ENCODE measurements around the gene PRKG1. TPM values are rescaled to one million over a fixed set of nuclear protein-coding genes. Genes with fewer than 3 reads are reported as not detected.

Gene PRKG1
- total RNA-seq, 5 donors from 2014 or later (not counting 1 experiment from before 2014, with no cell fraction given) = 0.03 to 0.26 (median 0.19) TPM; not detected in 1

DNA sequence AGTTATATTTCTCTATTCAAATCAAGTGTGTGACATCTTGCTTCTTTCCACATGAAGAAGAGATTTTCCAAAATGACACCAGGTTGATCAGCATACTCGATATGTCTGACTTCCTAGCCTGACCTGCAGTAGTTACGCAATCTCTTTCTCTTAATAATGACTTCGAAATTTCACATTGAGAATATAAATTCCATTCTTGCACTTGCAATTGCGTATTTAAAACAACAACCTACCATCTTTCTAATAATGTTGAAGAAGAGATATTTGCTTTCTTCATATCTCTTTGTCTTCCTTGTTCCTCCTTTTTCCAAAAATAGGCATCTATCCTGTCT is 348.8 kb downstream of the PRKG1 start:
- Histone ChIP-seq H3K36me3 (ENCODE audit: control insufficient read depth in 2 of 2, extremely low read depth in 1 of 2, insufficient read depth in 1 of 2, low read length in 1 of 2) (no peaks in the 10 kb centered on the region), H3K27ac (ENCODE audit: low read length) (no peak overlapping the region), H3K9me3 (no peaks in the 10 kb centered on the region), H3K27me3 (replicated peaks in 1 of 2; ENCODE audit: control insufficient read depth in 2 of 2, extremely low read depth in 1 of 2, insufficient read depth in 2 of 2, low read length in 1 of 2) (no peaks in the 10 kb centered on the region), H3K4me1 (ENCODE audit: control insufficient read depth in 1 of 2, extremely low read depth in 1 of 2, insufficient read depth in 2 of 2, low read length in 2 of 2) (no peaks in the 10 kb centered on the region), H3K4me3 (ENCODE audit: control insufficient read depth in 1 of 2, extremely low read depth in 1 of 2, low read length in 1 of 2) (no peak overlapping the region)
- H3K4me3 Mint-ChIP-seq = no peak overlapping the region
- ATAC-seq (replicated peaks in 1 of 4) = no peak
- H3K4me1 Mint-ChIP-seq = peaks cover 0 to 2% (median 0%) of the 10 kb centered on the region in 3 donors
- ChIA-PET POLR2A (no interaction called here), CTCF (interaction anchor here (0.6 to 0.7 kb wide), 4 partner anchors 9 to 592 kb away, joined by 3 to 5 read pairs (median 4); no protein-coding TSS in a partner anchor)
- peaks cover 3 to 4% of the 10 kb centered on the region in 2 donors for H3K27me3 Mint-ChIP-seq
- H3K9me3 Mint-ChIP-seq = no peaks in the 10 kb centered on the region
- no peak overlapping the region for H3K27ac Mint-ChIP-seq
- no peak for DNase-seq
- no CpG with 5 or more reads among the region's 4 CpGs for WGBS (ENCODE audit: insufficient coverage)
- H3K36me3 Mint-ChIP-seq = no peaks in the 10 kb centered on the region

- H3K9me3 ChIP-seq = no peaks in the 10 kb centered on the region
- ATAC-seq (replicated peaks in 1 of 4) (no peak), DNase-seq (no peak)
- ChIA-PET CTCF (no interaction called here), POLR2A (no interaction called here)
- no peaks in the 10 kb centered on the region for H3K4me1 ChIP-seq (ENCODE audit: control insufficient read depth in 1 of 2, extremely low read depth in 1 of 2, insufficient read depth in 2 of 2, low read length in 2 of 2)
- H3K27ac ChIP-seq (ENCODE audit: low read length) = no peak overlapping the region
- H3K4me3 ChIP-seq (ENCODE audit: control insufficient read depth in 1 of 2, extremely low read depth in 1 of 2, low read length in 1 of 2) = no peak overlapping the region
- Mint-ChIP-seq H3K36me3 (no peaks in the 10 kb centered on the region), H3K27ac (no peak overlapping the region), H3K4me1 (peaks cover 0 to 2% (median 0%) of the 10 kb centered on the region in 3 donors), H3K9me3 (no peaks in the 10 kb centered on the region), H3K4me3 (no peak overlapping the region), H3K27me3 (peaks cover 3 to 4% of the 10 kb centered on the region in 2 donors)
- H3K27me3 ChIP-seq (replicated peaks in 1 of 2; ENCODE audit: control insufficient read depth in 2 of 2, extremely low read depth in 1 of 2, insufficient read depth in 2 of 2, low read length in 1 of 2) = no peaks in the 10 kb centered on the region
- no peaks in the 10 kb centered on the region for H3K36me3 ChIP-seq (ENCODE audit: control insufficient read depth in 2 of 2, extremely low read depth in 1 of 2, insufficient read depth in 1 of 2, low read length in 1 of 2)
- WGBS (ENCODE audit: insufficient coverage) = 89% methylated on average over 2 of the region's 3 CpGs
Observed at GRCh38 chr10:51425431-51425830, 351.1 kb downstream of the PRKG1 start.

GRCh38 chr10:51427758-51428157 is 353.5 kb downstream of the PRKG1 start:
- Histone ChIP-seq H3K36me3 (ENCODE audit: control insufficient read depth in 2 of 2, extremely low read depth in 1 of 2, insufficient read depth in 1 of 2, low read length in 1 of 2) (no peaks in the 10 kb centered on the region), H3K4me1 (ENCODE audit: control insufficient read depth in 1 of 2, extremely low read depth in 1 of 2, insufficient read depth in 2 of 2, low read length in 2 of 2) (no peaks in the 10 kb centered on the region), H3K27me3 (replicated peaks in 1 of 2; ENCODE audit: control insufficient read depth in 2 of 2, extremely low read depth in 1 of 2, insufficient read depth in 2 of 2, low read length in 1 of 2) (no peaks in the 10 kb centered on the region), H3K4me3 (ENCODE audit: control insufficient read depth in 1 of 2, extremely low read depth in 1 of 2, low read length in 1 of 2) (no peak overlapping the region), H3K27ac (ENCODE audit: low read length) (no peak overlapping the region), H3K9me3 (no peaks in the 10 kb centered on the region)
- Mint-ChIP-seq H3K36me3 (no peaks in the 10 kb centered on the region), H3K4me1 (no peaks in the 10 kb centered on the region), H3K4me3 (no peak overlapping the region), H3K27ac (no peak overlapping the region), H3K27me3 (peaks cover 3 to 8% of the 10 kb centered on the region in 2 donors), H3K9me3 (no peaks in the 10 kb centered on the region)
- ChIA-PET CTCF (no interaction called here), POLR2A (no interaction called here)
- no CpG with 5 or more reads among the region's 2 CpGs for WGBS (ENCODE audit: insufficient coverage)
- ATAC-seq (replicated peaks in 1 of 4) (no peak), DNase-seq (no peak)

DNA sequence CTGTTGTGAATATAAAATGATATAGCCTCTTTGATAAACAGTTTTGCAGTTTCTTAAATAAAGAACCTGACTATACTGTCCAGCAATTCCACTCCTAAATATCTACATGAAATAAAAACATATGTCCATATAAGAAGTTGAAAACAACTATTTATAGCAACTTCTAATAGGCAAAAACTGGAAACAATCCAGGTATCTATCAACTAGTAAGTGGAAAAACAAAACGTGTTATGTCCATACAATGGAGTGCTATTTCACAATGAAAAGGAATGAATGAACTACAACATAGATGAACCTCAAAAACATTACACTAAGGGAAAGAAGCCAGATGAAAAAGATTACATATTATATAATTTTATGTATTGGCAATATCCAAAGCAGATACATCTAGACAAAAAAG is 356.2 kb downstream of the PRKG1 start:
- H3K27me3 Mint-ChIP-seq = peaks cover 1 to 4% of the 10 kb centered on the region in 2 donors
- H3K36me3 Mint-ChIP-seq = no peaks in the 10 kb centered on the region
- Histone ChIP-seq H3K27me3 (replicated peaks in 1 of 2; ENCODE audit: control insufficient read depth in 2 of 2, extremely low read depth in 1 of 2, insufficient read depth in 2 of 2, low read length in 1 of 2) (no peaks in the 10 kb centered on the region), H3K27ac (ENCODE audit: low read length) (no peak overlapping the region), H3K4me1 (ENCODE audit: control insufficient read depth in 1 of 2, extremely low read depth in 1 of 2, insufficient read depth in 2 of 2, low read length in 2 of 2) (no peaks in the 10 kb centered on the region), H3K36me3 (ENCODE audit: control insufficient read depth in 2 of 2, extremely low read depth in 1 of 2, insufficient read depth in 1 of 2, low read length in 1 of 2) (no peaks in the 10 kb centered on the region), H3K9me3 (no peaks in the 10 kb centered on the region), H3K4me3 (ENCODE audit: control insufficient read depth in 1 of 2, extremely low read depth in 1 of 2, low read length in 1 of 2) (no peak overlapping the region)
- no peaks in the 10 kb centered on the region for H3K4me1 Mint-ChIP-seq
- POLR2A ChIA-PET = no interaction called here
- DNase-seq = no peak
- H3K4me3 Mint-ChIP-seq = no peak overlapping the region
- H3K9me3 Mint-ChIP-seq = no peaks in the 10 kb centered on the region
- no peak for ATAC-seq (replicated peaks in 1 of 4)
- CTCF ChIA-PET = no interaction called here
- WGBS (ENCODE audit: insufficient coverage) = no CpG with 5 or more reads among the region's 1 CpG
- H3K27ac Mint-ChIP-seq = no peak overlapping the region

- no peak for DNase-seq
- no peak overlapping the region for H3K4me3 ChIP-seq (ENCODE audit: control insufficient read depth in 1 of 2, extremely low read depth in 1 of 2, low read length in 1 of 2)
- H3K4me1 ChIP-seq (ENCODE audit: control insufficient read depth in 1 of 2, extremely low read depth in 1 of 2, insufficient read depth in 2 of 2, low read length in 2 of 2) = no peaks in the 10 kb centered on the region
- H3K9me3 Mint-ChIP-seq = no peaks in the 10 kb centered on the region
- no peak overlapping the region for H3K4me3 Mint-ChIP-seq
- H3K36me3 Mint-ChIP-seq = no peaks in the 10 kb centered on the region
- H3K9me3 ChIP-seq = no peaks in the 10 kb centered on the region
- H3K27ac Mint-ChIP-seq = no peak overlapping the region
- 94% methylated on average over 4 of the region's 4 CpGs for WGBS (ENCODE audit: insufficient coverage)
- no peaks in the 10 kb centered on the region for H3K36me3 ChIP-seq (ENCODE audit: control insufficient read depth in 2 of 2, extremely low read depth in 1 of 2, insufficient read depth in 1 of 2, low read length in 1 of 2)
- POLR2A ChIA-PET = no interaction called here
- ATAC-seq (replicated peaks in 1 of 4) = no peak
- no peak overlapping the region for H3K27ac ChIP-seq (ENCODE audit: low read length)
- no peaks in the 10 kb centered on the region for H3K27me3 ChIP-seq (replicated peaks in 1 of 2; ENCODE audit: control insufficient read depth in 2 of 2, extremely low read depth in 1 of 2, insufficient read depth in 2 of 2, low read length in 1 of 2)
- peaks cover 0 to 4% of the 10 kb centered on the region in 2 donors for H3K27me3 Mint-ChIP-seq
- CTCF ChIA-PET = no interaction called here
- H3K4me1 Mint-ChIP-seq = no peaks in the 10 kb centered on the region
Observed at GRCh38 chr10:51433949-51434475, 359.7 kb downstream of the PRKG1 start.

GRCh38 chr10:51436805-51437204 is 362.5 kb downstream of the PRKG1 start:
- WGBS (ENCODE audit: insufficient coverage) = 96% methylated on average over 2 of the region's 4 CpGs
- Mint-ChIP-seq H3K9me3 (no peaks in the 10 kb centered on the region), H3K4me3 (no peak overlapping the region)

DNA sequence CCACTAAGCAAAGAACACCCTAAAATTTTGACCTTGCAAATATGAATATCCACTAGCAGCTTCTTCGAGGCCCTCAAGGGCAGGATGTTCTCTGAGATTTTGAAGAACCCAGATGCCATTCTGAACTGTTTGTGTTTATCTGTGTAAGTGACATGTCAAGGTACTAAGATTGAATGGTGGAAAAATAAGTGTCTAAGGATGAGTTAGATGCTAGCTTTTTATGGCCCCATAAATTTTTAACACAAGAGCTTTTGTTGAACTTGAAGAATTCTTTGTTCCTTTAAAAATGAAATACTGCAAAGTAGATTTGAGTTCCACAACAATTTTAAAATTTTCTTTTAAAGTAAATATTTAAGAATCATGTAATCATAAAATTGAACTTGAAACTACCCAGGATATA is 365.4 kb downstream of the PRKG1 start:
- Mint-ChIP-seq H3K27me3 (peaks cover 0 to 2% of the 10 kb centered on the region in 2 donors), H3K36me3 (no peaks in the 10 kb centered on the region), H3K27ac (no peak overlapping the region), H3K4me3 (no peak overlapping the region), H3K9me3 (no peaks in the 10 kb centered on the region), H3K4me1 (no peaks in the 10 kb centered on the region)
- Histone ChIP-seq H3K27me3 (replicated peaks in 1 of 2; ENCODE audit: control insufficient read depth in 2 of 2, extremely low read depth in 1 of 2, insufficient read depth in 2 of 2, low read length in 1 of 2) (no peaks in the 10 kb centered on the region), H3K27ac (ENCODE audit: low read length) (no peak overlapping the region), H3K4me1 (ENCODE audit: control insufficient read depth in 1 of 2, extremely low read depth in 1 of 2, insufficient read depth in 2 of 2, low read length in 2 of 2) (no peaks in the 10 kb centered on the region), H3K36me3 (ENCODE audit: control insufficient read depth in 2 of 2, extremely low read depth in 1 of 2, insufficient read depth in 1 of 2, low read length in 1 of 2) (no peaks in the 10 kb centered on the region), H3K4me3 (ENCODE audit: control insufficient read depth in 1 of 2, extremely low read depth in 1 of 2, low read length in 1 of 2) (no peak overlapping the region), H3K9me3 (no peaks in the 10 kb centered on the region)
- ATAC-seq (replicated peaks in 1 of 4) (no peak), DNase-seq (no peak)
- ChIA-PET CTCF (no interaction called here), POLR2A (interaction anchor here in 1 of 2 donors (0.7 kb wide), 1 partner anchor 235 kb away, joined by 3 read pairs; no protein-coding TSS in a partner anchor)
- WGBS (ENCODE audit: insufficient coverage) = 40% methylated on average over 1 of the region's 1 CpG

More at GRCh38 chr10:51436805-51437204, 362.5 kb downstream of the PRKG1 start:
- CTCF ChIA-PET = no interaction called here
- ATAC-seq (replicated peaks in 1 of 4) = no peak
- Mint-ChIP-seq H3K27me3 (peaks cover 0 to 2% of the 10 kb centered on the region in 2 donors), H3K4me1 (no peaks in the 10 kb centered on the region), H3K27ac (no peak overlapping the region), H3K36me3 (no peaks in the 10 kb centered on the region)
- Histone ChIP-seq H3K27me3 (replicated peaks in 1 of 2; ENCODE audit: control insufficient read depth in 2 of 2, extremely low read depth in 1 of 2, insufficient read depth in 2 of 2, low read length in 1 of 2) (no peaks in the 10 kb centered on the region), H3K9me3 (no peaks in the 10 kb centered on the region), H3K27ac (ENCODE audit: low read length) (no peak overlapping the region), H3K4me3 (ENCODE audit: control insufficient read depth in 1 of 2, extremely low read depth in 1 of 2, low read length in 1 of 2) (no peak overlapping the region), H3K4me1 (ENCODE audit: control insufficient read depth in 1 of 2, extremely low read depth in 1 of 2, insufficient read depth in 2 of 2, low read length in 2 of 2) (no peaks in the 10 kb centered on the region), H3K36me3 (ENCODE audit: control insufficient read depth in 2 of 2, extremely low read depth in 1 of 2, insufficient read depth in 1 of 2, low read length in 1 of 2) (no peaks in the 10 kb centered on the region)
- DNase-seq = no peak
- POLR2A ChIA-PET = no interaction called here
